Measurements from ENCODE around the gene SDCCAG8.

The SDCCAG8 gene

DNA sequence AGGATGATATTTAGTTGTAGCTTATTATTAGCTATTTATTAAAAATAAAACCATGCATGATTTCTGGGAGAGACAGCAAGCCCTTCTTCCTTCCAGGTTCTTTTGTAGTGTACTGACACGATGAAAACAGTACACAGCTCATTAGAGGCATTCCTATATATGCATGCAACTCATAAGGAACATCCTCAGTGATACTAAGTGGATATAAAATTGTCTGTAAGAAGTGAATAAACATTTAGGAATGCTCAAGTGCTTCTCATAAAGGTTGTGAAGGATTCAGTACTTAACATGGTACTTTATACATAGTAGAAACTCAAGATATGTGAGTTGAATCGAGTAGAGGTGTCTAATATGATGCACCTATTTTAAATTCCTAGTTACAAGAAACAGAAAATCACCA is 287.7 kb downstream of the SDCCAG8 start:
- DNase-seq (ENCODE audit: low read depth, low spot score): no peak

DNA sequence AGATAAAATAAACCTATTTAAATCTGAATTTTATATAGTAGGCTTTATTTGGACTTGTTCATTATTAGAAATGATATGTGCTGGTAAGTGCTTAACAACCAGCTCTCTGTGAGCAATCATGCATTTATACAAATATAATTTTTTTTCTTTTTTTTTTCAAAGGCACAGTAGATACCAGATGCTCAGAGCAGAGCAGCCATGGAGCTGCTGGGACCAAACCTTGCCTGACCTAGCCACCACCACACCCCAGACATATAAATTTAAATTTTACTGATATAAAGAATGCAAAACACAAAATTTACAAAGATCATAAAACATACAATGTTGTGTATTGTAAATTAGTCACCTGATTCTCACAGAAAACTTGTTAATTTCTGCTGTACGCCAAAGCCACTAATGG is 290.6 kb downstream of the SDCCAG8 start:
- no peak for DNase-seq (ENCODE audit: low read depth, low spot score)

DNA sequence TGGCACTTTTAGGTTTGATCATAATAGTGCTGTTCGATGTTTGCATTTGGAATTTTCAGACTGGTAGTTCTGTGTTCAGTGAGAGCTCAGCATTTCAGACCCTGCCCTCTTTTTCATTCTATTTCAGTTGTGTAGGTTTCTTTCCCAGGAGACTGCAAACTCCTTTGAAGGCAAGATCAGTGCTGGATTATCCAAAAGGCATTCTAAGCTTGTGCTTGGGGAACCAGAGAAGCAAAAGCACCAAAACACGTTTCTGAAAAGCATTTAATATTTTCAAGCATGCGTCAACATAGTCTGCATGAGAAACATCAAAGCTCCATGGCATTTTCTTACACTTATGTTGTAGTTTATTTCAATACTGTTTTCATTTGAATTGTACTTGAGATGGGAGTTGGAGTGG is 292.1 kb downstream of the SDCCAG8 start:
- DNase-seq (ENCODE audit: low read depth, low spot score): no peak

DNA sequence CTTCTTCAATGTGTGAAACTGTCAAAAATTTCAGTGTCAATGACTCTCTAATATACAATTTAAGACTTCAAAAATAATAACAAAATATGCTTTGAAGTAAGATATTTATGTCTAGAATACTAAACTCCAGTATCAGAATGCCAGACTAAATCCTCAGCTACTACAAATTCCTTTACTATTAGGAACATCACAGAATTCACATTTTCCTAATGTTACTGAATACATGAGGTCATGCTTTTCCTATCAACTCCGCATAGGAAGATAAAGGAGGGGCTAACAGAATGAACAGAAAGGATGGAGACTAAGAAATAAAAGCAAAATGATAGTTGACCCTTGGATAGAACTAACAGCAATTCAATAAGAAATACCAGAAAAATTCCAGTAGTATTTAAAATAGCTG is 292.7 kb downstream of the SDCCAG8 start:
- no peak for DNase-seq (ENCODE audit: low read depth, low spot score)

DNA sequence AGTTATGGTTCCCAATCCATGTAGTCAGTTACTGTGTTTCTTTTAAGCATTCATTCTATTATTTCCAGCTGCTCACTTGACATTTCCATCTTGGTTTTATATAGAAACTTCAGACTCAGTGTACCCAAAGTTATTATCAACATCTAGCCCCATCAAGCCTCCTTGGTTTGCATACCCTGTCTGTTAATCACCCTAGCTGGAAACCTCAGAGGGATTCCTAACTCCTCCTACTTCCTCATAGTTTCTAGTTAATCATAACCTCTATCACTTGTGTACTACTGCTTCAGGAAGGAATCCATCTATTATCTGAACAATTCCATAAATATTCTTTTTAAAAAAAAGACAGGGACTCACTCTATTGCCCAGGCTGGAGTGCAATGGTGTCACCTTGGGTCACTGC is 293.3 kb downstream of the SDCCAG8 start:
- DNase-seq (ENCODE audit: low read depth, low spot score): no peak

All from ELF-1 (cell line).